Transverse colon (tissue), 4 donors: ENCODE measurements around the gene ZNHIT1.

Source experiments
- EP300 ChIP-seq: sonication (generic); formaldehyde crosslinking; IDR thresholded peaks from one replicate; pipeline ENCODE4 v1.6.1; 2017; ENCODE audit warnings: antibody characterized with exemption, low read depth
- POLR2A ChIP-seq: fragments of 450-650 bp; IDR thresholded peaks from one replicate; pipeline ENCODE4 v1.6.1; 2016; ENCODE audit warnings: antibody characterized with exemption, mild to moderate bottlenecking, moderate library complexity
- POLR2AphosphoS5 ChIP-seq, 3 donors: sonication (generic); formaldehyde crosslinking; IDR thresholded peaks; one replicate each; pipeline ENCODE4 v1.6.1; 2016; ENCODE audit warnings: antibody characterized with exemption in 3 of 3
- TF ChIP-seq, protein P1 (sequence below), 5 experiments: fragments of 200-600 bp in 3 of 5; fragments of 450-650 bp in 2 of 5; sonication (generic) in 3 of 5; IDR thresholded peaks; 1 replicate in 2 of 5; 2 replicates in 3 of 5; pipeline ENCODE4 v1.5.1; 2016 to 2017; ENCODE audit warnings: antibody characterized with exemption in 5 of 5, inconsistent platforms in 3 of 5, mild to moderate bottlenecking in 2 of 5, moderate library complexity in 1 of 5

DNA sequence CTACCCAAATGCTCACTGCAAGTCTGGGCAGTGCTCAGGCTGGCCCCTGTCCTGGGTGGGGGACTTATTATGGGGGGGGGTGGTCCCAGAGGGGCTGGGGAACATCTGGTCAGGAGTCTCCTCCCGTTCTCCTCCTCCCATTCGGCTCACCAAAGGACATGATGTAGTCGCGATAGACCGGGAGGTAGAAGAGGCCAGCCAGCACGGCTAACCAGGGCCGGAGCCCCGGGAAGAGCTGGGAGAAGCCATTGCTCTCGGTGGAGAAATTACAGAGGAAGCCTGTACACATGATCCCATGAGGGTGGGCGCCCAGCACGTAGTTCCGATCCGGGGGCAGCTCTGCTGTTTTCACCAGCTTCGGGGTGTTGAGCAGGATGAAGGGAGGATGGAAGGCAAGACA, 19.5 kb upstream of the ZNHIT1 start:
- TF ChIP-seq, protein P1, sequence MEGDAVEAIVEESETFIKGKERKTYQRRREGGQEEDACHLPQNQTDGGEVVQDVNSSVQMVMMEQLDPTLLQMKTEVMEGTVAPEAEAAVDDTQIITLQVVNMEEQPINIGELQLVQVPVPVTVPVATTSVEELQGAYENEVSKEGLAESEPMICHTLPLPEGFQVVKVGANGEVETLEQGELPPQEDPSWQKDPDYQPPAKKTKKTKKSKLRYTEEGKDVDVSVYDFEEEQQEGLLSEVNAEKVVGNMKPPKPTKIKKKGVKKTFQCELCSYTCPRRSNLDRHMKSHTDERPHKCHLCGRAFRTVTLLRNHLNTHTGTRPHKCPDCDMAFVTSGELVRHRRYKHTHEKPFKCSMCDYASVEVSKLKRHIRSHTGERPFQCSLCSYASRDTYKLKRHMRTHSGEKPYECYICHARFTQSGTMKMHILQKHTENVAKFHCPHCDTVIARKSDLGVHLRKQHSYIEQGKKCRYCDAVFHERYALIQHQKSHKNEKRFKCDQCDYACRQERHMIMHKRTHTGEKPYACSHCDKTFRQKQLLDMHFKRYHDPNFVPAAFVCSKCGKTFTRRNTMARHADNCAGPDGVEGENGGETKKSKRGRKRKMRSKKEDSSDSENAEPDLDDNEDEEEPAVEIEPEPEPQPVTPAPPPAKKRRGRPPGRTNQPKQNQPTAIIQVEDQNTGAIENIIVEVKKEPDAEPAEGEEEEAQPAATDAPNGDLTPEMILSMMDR (IDR thresholded peaks at IDR 0.05), result no peak
- no peak for TF ChIP-seq POLR2A
- no peak for TF ChIP-seq POLR2AphosphoS5 (IDR thresholded peaks at IDR 0.05)
- TF ChIP-seq EP300, result no peak
